Neural cell (in vitro differentiated cells): Measurements from ENCODE around the gene SMAD1.

ENCODE experiments used
- EP300 ChIP-seq: fragments of 450-650 bp; conservative IDR thresholded peaks from 2 replicates; pipeline ENCODE4 v1.6.1; 2014; ENCODE audit warnings: antibody characterized with exemption, mild to moderate bottlenecking, moderate library complexity; ENCODE audit not compliant: poor library complexity, severe bottlenecking
- TF ChIP-seq, protein P1 (sequence below): fragments of 450-650 bp; IDR thresholded peaks from 2 replicates; pipeline ENCODE4 v1.5.1; 2014; ENCODE audit warnings: antibody characterized with exemption, mild to moderate bottlenecking, moderate library complexity; ENCODE audit not compliant: poor library complexity, severe bottlenecking

DNA sequence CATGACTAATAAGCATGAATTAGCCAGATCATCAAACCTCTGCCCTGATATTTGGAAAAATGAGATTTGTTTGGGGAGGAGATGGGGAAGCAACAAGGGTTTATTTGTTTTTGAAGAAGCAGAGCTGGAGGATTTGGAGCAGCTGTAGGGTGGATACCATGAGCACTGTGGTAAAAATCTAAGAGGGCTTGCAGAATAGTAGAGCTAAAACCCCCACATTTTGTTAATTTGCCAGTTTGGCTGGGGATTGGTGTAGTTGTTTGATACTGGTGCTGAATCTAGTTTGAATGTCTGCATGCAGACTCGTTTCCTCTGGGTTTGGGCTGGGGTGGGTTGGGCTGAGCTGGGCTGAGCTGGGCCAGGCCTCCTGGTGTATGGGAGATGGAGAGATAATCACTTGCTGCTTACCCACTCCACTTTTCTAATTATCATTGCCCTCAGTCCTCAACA lies 43.7 kb downstream of the SMAD1 start:
- TF ChIP-seq, protein P1, sequence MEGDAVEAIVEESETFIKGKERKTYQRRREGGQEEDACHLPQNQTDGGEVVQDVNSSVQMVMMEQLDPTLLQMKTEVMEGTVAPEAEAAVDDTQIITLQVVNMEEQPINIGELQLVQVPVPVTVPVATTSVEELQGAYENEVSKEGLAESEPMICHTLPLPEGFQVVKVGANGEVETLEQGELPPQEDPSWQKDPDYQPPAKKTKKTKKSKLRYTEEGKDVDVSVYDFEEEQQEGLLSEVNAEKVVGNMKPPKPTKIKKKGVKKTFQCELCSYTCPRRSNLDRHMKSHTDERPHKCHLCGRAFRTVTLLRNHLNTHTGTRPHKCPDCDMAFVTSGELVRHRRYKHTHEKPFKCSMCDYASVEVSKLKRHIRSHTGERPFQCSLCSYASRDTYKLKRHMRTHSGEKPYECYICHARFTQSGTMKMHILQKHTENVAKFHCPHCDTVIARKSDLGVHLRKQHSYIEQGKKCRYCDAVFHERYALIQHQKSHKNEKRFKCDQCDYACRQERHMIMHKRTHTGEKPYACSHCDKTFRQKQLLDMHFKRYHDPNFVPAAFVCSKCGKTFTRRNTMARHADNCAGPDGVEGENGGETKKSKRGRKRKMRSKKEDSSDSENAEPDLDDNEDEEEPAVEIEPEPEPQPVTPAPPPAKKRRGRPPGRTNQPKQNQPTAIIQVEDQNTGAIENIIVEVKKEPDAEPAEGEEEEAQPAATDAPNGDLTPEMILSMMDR, result no peak
- no peak for TF ChIP-seq EP300
